ENCODE data around the gene SUSD4. TPM values are rescaled to one million over a fixed set of nuclear protein-coding genes. Genes with fewer than 3 reads are reported as not detected.

SUSD4 gene
- total and polyA plus RNA-seq, 8 donors, result 2.0 to 29.2 (median 25.0) TPM

GRCh38 chr1:223198628-223198965 lies 165.4 kb downstream of the SUSD4 start:
- no peaks in the 10 kb centered on the region for H3K27me3 ChIP-seq
- TF ChIP-seq CTCF (IDR thresholded peaks at IDR 0.05), result no peak
- no peaks in the 10 kb centered on the region for H3K36me3 ChIP-seq
- no peaks in the 10 kb centered on the region for H3K4me1 ChIP-seq
- no peaks in the 10 kb centered on the region for H3K9me3 ChIP-seq
- intact Hi-C loops (cut with DNase I), result no loop called here
- DNase-seq (no peak), ATAC-seq (no peak)
- no peak overlapping the region for H3K27ac ChIP-seq
- H3K4me3 ChIP-seq, result no peak overlapping the region

GRCh38 chr1:223197923-223198627 lies 165.9 kb downstream of the SUSD4 start:
- Histone ChIP-seq H3K27me3 (no peaks in the 10 kb centered on the region), H3K9me3 (no peaks in the 10 kb centered on the region), H3K36me3 (no peaks in the 10 kb centered on the region), H3K4me3 (no peak overlapping the region), H3K4me1 (no peaks in the 10 kb centered on the region), H3K27ac (no peak overlapping the region)
- no peak for TF ChIP-seq CTCF (IDR thresholded peaks at IDR 0.05)
- no peak for ATAC-seq
- no peak for DNase-seq
- intact Hi-C loops (cut with DNase I), result no loop called here

GRCh38 chr1:223189903-223190724 lies 173.9 kb downstream of the SUSD4 start:
- Histone ChIP-seq H3K27me3 (no peaks in the 10 kb centered on the region), H3K4me3 (no peak overlapping the region), H3K4me1 (no peaks in the 10 kb centered on the region), H3K27ac (no peak overlapping the region), H3K9me3 (no peaks in the 10 kb centered on the region), H3K36me3 (no peaks in the 10 kb centered on the region)
- intact Hi-C loops (cut with DNase I), result no loop called here
- ATAC-seq (no peak), DNase-seq (no peak)
- no peak for TF ChIP-seq CTCF (IDR thresholded peaks at IDR 0.05)

- Histone ChIP-seq H3K27me3 (no peaks in the 10 kb centered on the region), H3K36me3 (no peaks in the 10 kb centered on the region), H3K9me3 (no peaks in the 10 kb centered on the region), H3K27ac (no peak overlapping the region), H3K4me3 (no peak overlapping the region), H3K4me1 (no peaks in the 10 kb centered on the region)
- DNase-seq (peak in 1 of 4 donors; percentile 53), ATAC-seq (no peak)
- intact Hi-C loops (cut with DNase I), result no loop called here
- TF ChIP-seq CTCF (IDR thresholded peaks at IDR 0.05), result no peak
Observed at GRCh38 chr1:223189525-223189902, 174.5 kb downstream of the SUSD4 start.

GRCh38 chr1:223188618-223189356 lies 175.2 kb downstream of the SUSD4 start:
- no peak for ATAC-seq
- no peaks in the 10 kb centered on the region for H3K4me1 ChIP-seq

More at GRCh38 chr1:223188618-223189356, 175.2 kb downstream of the SUSD4 start:
- H3K4me3 ChIP-seq, result no peak overlapping the region
- intact Hi-C loops (cut with DNase I), result no loop called here
- DNase-seq, result no peak
- no peak overlapping the region for H3K27ac ChIP-seq
- H3K27me3 ChIP-seq, result no peaks in the 10 kb centered on the region
- H3K9me3 ChIP-seq, result no peaks in the 10 kb centered on the region
- TF ChIP-seq CTCF (IDR thresholded peaks at IDR 0.05), result no peak
- no peaks in the 10 kb centered on the region for H3K36me3 ChIP-seq

Data from left lung (tissue), 10 donors.